Parathyroid adenoma (tissue), 2 donors: ENCODE measurements around the gene KRTAP12-3.
"Not testable (repeated sequence)": the region's sequence is repeated elsewhere in the genome, so short reads cannot be mapped to it uniquely, and the experiment has no call there.

Source experiments
- H2AFZ ChIP-seq: fragments of 300-600 bp; sonication (generic); one replicate; pipeline ENCODE4 v1.7.0; 2017; ENCODE audit warnings: antibody characterized with exemption, mild to moderate bottlenecking
- H3K27ac ChIP-seq: fragments of 300-600 bp; sonication (generic); one replicate; pipeline ENCODE4 v1.7.0; 2017
- H3K27me3 ChIP-seq: fragments of 300-600 bp; sonication (generic); one replicate; pipeline ENCODE4 v1.7.0; 2017; ENCODE audit warnings: low read length; ENCODE audit not compliant: control insufficient read depth, insufficient read depth
- H3K36me3 ChIP-seq: fragments of 300-600 bp; sonication (generic); one replicate; pipeline ENCODE4 v1.7.0; 2017; ENCODE audit warnings: low read length; ENCODE audit not compliant: control insufficient read depth, insufficient read depth
- H3K4me1 ChIP-seq: fragments of 300-600 bp; sonication (generic); one replicate; pipeline ENCODE4 v1.7.0; 2017; ENCODE audit warnings: control low read depth
- H3K4me2 ChIP-seq: fragments of 300-600 bp; sonication (generic); one replicate; pipeline ENCODE4 v1.7.0; 2017; ENCODE audit warnings: low read length
- H3K4me3 ChIP-seq: fragments of 300-600 bp; sonication (generic); one replicate; pipeline ENCODE4 v1.7.0; 2017; ENCODE audit warnings: low read depth, low read length
- H3K79me2 ChIP-seq: fragments of 300-600 bp; sonication (generic); one replicate; pipeline ENCODE4 v1.7.0; 2017; ENCODE audit warnings: control low read depth
- H3K9ac ChIP-seq: fragments of 300-600 bp; sonication (generic); one replicate; pipeline ENCODE4 v1.7.0; 2017; ENCODE audit warnings: mild to moderate bottlenecking
- H3K9me3 ChIP-seq: fragments of 300-600 bp; sonication (generic); one replicate; pipeline ENCODE4 v1.7.0; 2017; ENCODE audit warnings: low read length; ENCODE audit not compliant: control insufficient read depth
- CTCF ChIP-seq: fragments of 300-600 bp; sonication (generic); IDR thresholded peaks from one replicate; pipeline ENCODE4 v1.7.0; 2017; ENCODE audit warnings: antibody characterized with exemption, mild to moderate bottlenecking
- donor health status: primary hyperparathyroidism.

Gene KRTAP12-3

GRCh38 chr21:44632067-44632466, 25.7 kb upstream of the KRTAP12-3 start:
- H3K4me1 ChIP-seq = no peaks in the 10 kb centered on the region
- H3K27ac ChIP-seq = no peak overlapping the region
- no peak overlapping the region for H3K4me3 ChIP-seq
- H3K9me3 ChIP-seq = no peaks in the 10 kb centered on the region
- no peaks in the 10 kb centered on the region for H3K36me3 ChIP-seq
- H3K27me3 ChIP-seq = no peaks in the 10 kb centered on the region
- H2AFZ ChIP-seq = no peak overlapping the region
- no peaks in the 10 kb centered on the region for H3K79me2 ChIP-seq
- no peak overlapping the region for H3K4me2 ChIP-seq
- no peak overlapping the region for H3K9ac ChIP-seq
- TF ChIP-seq CTCF = no peak

DNA sequence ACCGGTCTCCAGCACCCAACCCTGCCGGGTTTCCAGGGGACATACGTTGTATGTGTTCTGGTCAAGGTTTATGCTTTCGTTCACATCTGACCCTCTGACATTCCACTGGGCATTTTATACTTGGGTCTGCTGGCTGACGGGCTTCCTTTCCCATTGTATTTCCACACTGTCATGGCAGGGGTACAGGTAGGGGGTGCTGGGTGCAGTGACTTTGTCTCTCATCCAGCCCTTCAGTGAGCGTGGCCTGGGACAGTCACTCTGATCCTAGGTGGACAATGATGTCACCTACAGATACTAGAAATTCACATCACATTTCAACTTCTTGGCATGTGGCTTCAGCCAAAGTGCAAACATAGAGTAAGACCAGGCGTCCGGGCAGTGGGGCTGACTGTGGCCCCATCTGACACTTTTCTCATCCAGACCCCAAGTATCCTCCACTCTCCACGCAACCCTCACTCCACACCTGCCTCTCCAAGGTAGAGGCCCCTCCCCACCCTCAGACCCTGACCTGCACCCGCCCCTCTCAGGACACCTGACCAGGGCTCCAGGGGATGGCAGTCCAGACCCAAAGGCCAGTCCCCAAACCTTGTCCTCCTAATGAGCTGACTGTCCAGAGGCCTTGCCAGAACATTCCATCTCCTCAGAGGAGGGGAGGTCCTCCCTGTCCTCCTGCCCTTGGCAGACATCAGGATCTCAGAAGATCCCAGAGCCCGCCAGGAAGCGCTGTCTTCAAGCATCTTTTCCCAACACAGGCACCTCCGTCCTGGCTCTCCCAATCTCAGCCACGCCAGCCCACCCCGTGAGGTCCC, 21.3 kb upstream of the KRTAP12-3 start:
- H3K27me3 ChIP-seq = no peaks in the 10 kb centered on the region
- H3K36me3 ChIP-seq = no peaks in the 10 kb centered on the region
- no peaks in the 10 kb centered on the region for H3K4me1 ChIP-seq
- H3K4me3 ChIP-seq = no peak overlapping the region
- no peaks in the 10 kb centered on the region for H3K9me3 ChIP-seq
- no peaks in the 10 kb centered on the region for H3K79me2 ChIP-seq
- TF ChIP-seq CTCF = no peak
- H2AFZ ChIP-seq = no peak overlapping the region
- H3K4me2 ChIP-seq = no peak overlapping the region
- H3K27ac ChIP-seq = no peak overlapping the region
- H3K9ac ChIP-seq = no peak overlapping the region

DNA sequence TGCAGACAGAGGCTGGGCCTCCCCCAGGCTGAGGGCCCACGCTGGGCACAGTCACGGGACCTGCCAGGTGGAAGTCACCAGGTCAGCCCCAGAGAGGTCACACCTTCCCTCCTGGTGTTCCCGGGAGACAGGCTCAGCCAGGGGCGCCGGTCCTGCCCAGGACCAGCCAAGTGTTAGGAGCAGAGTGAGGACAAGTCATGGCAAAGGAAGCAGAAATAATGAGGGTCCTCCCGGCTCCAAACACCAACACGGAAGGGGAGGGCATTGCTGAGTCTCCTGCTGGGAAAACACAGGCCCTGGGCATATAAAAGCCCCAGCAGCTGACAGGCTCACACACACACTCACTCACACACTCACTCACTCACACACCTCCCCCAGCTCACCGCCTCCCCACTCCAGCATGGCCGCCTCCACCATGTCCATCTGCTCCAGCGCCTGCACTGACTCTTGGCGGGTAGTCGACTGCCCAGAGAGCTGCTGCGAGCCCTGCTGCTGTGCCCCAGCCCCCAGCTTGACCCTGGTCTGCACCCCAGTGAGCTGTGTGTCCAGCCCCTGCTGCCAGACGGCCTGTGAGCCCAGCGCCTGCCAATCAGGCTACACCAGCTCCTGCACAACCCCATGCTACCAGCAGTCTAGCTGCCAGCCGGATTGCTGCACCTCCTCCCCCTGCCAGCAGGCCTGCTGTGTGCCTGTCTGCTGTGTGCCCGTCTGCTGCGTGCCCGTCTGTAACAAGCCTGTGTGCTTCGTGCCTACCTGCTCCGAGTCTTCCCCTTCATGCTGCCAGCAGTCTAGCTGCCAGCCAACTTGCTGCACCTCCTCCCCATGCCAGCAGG, 20.5 kb upstream of the KRTAP12-3 start, which contains the start of gene KRTAP10-10:
TSS of gene KRTAP10-10 (plus strand) at position 339 of the 833 bp plus-strand sequence. CDS start at position 401, 62 bp downstream.
- no peak within 1 kb of the TSS for H3K4me2 ChIP-seq
- H3K27me3 ChIP-seq = no peaks in the 10 kb centered on the region
- no peak within 1 kb of the TSS for H3K27ac ChIP-seq
- H3K79me2 ChIP-seq = no peaks in the 10 kb centered on the region
- H3K36me3 ChIP-seq = no peaks in the 10 kb centered on the region
- H2AFZ ChIP-seq = no peak within 1 kb of the TSS
- no peaks in the 10 kb centered on the region for H3K4me1 ChIP-seq
- TF ChIP-seq CTCF = no peak
- no peak within 1 kb of the TSS for H3K9ac ChIP-seq
- H3K9me3 ChIP-seq = no peaks in the 10 kb centered on the region
- H3K4me3 ChIP-seq = no peak within 1 kb of the TSS

DNA sequence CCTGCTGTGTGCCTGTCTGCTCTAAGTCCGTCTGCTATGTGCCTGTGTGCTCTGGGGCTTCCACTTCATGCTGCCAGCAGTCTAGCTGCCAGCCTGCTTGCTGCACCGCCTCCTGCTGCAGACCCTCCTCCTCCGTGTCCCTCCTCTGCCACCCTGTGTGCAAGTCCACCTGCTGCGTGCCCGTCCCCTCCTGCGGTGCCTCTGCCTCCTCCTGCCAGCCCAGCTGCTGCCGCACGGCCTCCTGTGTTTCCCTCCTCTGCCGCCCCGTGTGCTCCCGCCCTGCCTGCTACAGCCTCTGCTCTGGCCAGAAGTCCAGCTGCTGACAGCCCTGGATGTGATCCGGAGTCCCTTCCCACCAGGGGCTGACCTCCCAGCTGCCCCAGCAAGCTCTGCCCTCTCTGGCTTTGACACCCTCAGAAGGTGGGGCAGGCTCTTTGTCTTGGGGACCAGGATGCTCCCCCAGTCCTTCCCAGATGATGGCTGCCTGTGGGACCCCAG, 19.8 kb upstream of the KRTAP12-3 start:
- H2AFZ ChIP-seq, H3K79me2 ChIP-seq, H3K4me1 ChIP-seq, H3K9me3 ChIP-seq, H3K36me3 ChIP-seq, H3K27me3 ChIP-seq, H3K9ac ChIP-seq, H3K27ac ChIP-seq, H3K4me2 ChIP-seq, H3K4me3 ChIP-seq: not testable (repeated sequence)

- H3K27ac ChIP-seq, H2AFZ ChIP-seq, H3K9ac ChIP-seq, H3K9me3 ChIP-seq, H3K36me3 ChIP-seq, H3K79me2 ChIP-seq, H3K4me1 ChIP-seq, H3K4me2 ChIP-seq, H3K4me3 ChIP-seq, H3K27me3 ChIP-seq: not testable (repeated sequence)
These were observed 19.0 kb upstream of the KRTAP12-3 start for GRCh38 chr21:44638506-44639330.
